ENCODE data around the gene YIPF5.

GRCh38 chr5:144189800-144190429 lies 19.5 kb upstream of the YIPF5 start:
- no peak for TF ChIP-seq POLR2A (IDR thresholded peaks at IDR 0.05; ENCODE audit: low read depth, low read length)
- no peak for TF ChIP-seq POLR2AphosphoS5 (IDR thresholded peaks at IDR 0.05; ENCODE audit: low read depth, low read length)
- no peak for TF ChIP-seq TAF1 (IDR thresholded peaks at IDR 0.05; ENCODE audit: low read depth, low read length)

Measured in GM12891 (cell line).